OCI-LY1 (cell line): ENCODE results near the gene POLR3GL.

ENCODE experiments used
- CTCF ChIP-seq: fragments of 200-600 bp; sonication (generic), shearing (Covaris generic); IDR thresholded peaks from 2 replicates; pipeline ENCODE4 v1.5.1; 2017; ENCODE audit warnings: mild to moderate bottlenecking, antibody characterized with exemption, low read length, moderate library complexity, mixed read lengths
- EZH2 ChIP-seq: fragments of 200-600 bp; sonication (generic), shearing (Covaris generic); IDR thresholded peaks from 2 replicates; pipeline ENCODE4 v1.8.0; 2017; ENCODE audit warnings: borderline replicate concordance, mixed run types, mild to moderate bottlenecking, antibody characterized with exemption, low read length, moderate library complexity, mixed read lengths

- no peak for TF ChIP-seq EZH2
- no peak for TF ChIP-seq CTCF
Measured at GRCh38 chr1:145977016-145977415, 12.5 kb downstream of the POLR3GL start.
